BLaER1 (cell line): ENCODE measurements around the gene ETHE1.
A peak's percentile ranks its signal among the peaks of the same experiment; 100 is the strongest.

Experiments used
- H3K27ac ChIP-seq: shearing (Covaris generic); formaldehyde crosslinking; 2 replicates; pipeline ENCODE4 v1.8.1; 2022
- H3K27me3 ChIP-seq: shearing (Covaris generic); formaldehyde crosslinking; 2 replicates; pipeline ENCODE4 v1.8.1; 2022
- H3K36me3 ChIP-seq: shearing (Covaris generic); formaldehyde crosslinking; 2 replicates; pipeline ENCODE4 v1.8.1; 2022
- H3K4me1 ChIP-seq: shearing (Covaris generic); formaldehyde crosslinking; 2 replicates; pipeline ENCODE4 v1.8.1; 2022
- H3K4me2 ChIP-seq: shearing (Covaris generic); formaldehyde crosslinking; 2 replicates; pipeline ENCODE4 v1.8.1; 2022
- H3K4me3 ChIP-seq: shearing (Covaris generic); formaldehyde crosslinking; 2 replicates; pipeline ENCODE4 v1.8.1; 2022
- H3K9ac ChIP-seq: shearing (Covaris generic); formaldehyde crosslinking; 2 replicates; pipeline ENCODE4 v1.8.1; 2022
- H3K9me3 ChIP-seq: shearing (Covaris generic); formaldehyde crosslinking; 2 replicates; pipeline ENCODE4 v1.8.1; 2022
- H4K20me1 ChIP-seq: shearing (Covaris generic); formaldehyde crosslinking; 2 replicates; pipeline ENCODE4 v1.8.1; 2022
- Cebpa-rat ChIP-seq: shearing (Covaris generic); IDR thresholded peaks from 2 replicates; pipeline ENCODE4 v1.8.1; 2022

Gene ETHE1

DNA sequence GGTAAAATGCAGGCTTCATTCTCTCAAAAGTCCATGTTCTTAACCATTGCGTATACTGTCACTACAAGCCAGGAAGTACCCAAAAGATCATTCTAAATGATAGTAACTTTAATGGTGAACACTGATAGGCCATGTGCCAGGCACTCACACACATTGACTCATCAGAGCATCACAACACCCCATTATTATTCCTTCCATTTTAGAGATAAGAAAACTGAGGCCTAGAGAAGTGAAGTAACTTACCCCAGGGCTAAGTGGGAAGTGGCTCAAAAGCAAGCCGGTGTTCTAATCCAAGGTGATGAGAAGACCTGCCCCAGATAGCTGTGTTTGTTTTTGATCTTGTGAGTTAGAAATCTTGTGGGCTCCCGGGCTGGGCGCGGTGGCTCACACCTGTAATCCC, 21.1 kb downstream of the ETHE1 start:
- Histone ChIP-seq H3K27me3 (no peaks in the 10 kb centered on the region), H3K4me3 (no peak overlapping the region), H3K4me2 (no peak overlapping the region), H3K4me1 (peaks cover 36% of the 10 kb centered on the region), H3K27ac (no peak overlapping the region), H3K9ac (no peak overlapping the region), H3K36me3 (peaks cover 47% of the 10 kb centered on the region), H4K20me1 (0 out of 2 replicates have a peak, but pooled peaks cover 5% of the 10 kb centered on the region), H3K9me3 (no peaks in the 10 kb centered on the region)
- TF ChIP-seq Cebpa-rat = no peak

DNA sequence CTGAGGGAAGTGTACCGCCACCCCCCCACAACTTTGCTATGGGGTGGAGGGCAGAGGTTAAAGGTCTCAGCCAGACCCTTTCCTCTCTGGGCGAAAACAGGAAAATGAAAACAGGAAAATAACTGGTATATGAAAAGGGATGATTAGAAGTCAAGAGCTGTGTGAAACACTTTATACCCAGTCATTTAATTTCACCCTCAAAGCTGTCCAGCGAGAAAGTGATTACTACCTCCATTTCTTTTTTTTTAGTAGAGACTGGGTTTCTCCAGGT, 21.9 kb downstream of the ETHE1 start:
- no peaks in the 10 kb centered on the region for H3K27me3 ChIP-seq
- H3K36me3 ChIP-seq = peaks cover 39% of the 10 kb centered on the region
- peaks cover 36% of the 10 kb centered on the region for H3K4me1 ChIP-seq
- H3K27ac ChIP-seq = peak overlapping the region; percentile 82
- H3K9me3 ChIP-seq = no peaks in the 10 kb centered on the region
- no peak for TF ChIP-seq Cebpa-rat
- peak overlapping the region; percentile 84; the same call in 1 of the 2 replicates for H3K4me3 ChIP-seq
- H4K20me1 ChIP-seq = 0 out of 2 replicates have a peak, but pooled peaks cover 5% of the 10 kb centered on the region
- H3K4me2 ChIP-seq = peak overlapping the region; percentile 96
- peak overlapping the region; percentile 89 for H3K9ac ChIP-seq

DNA sequence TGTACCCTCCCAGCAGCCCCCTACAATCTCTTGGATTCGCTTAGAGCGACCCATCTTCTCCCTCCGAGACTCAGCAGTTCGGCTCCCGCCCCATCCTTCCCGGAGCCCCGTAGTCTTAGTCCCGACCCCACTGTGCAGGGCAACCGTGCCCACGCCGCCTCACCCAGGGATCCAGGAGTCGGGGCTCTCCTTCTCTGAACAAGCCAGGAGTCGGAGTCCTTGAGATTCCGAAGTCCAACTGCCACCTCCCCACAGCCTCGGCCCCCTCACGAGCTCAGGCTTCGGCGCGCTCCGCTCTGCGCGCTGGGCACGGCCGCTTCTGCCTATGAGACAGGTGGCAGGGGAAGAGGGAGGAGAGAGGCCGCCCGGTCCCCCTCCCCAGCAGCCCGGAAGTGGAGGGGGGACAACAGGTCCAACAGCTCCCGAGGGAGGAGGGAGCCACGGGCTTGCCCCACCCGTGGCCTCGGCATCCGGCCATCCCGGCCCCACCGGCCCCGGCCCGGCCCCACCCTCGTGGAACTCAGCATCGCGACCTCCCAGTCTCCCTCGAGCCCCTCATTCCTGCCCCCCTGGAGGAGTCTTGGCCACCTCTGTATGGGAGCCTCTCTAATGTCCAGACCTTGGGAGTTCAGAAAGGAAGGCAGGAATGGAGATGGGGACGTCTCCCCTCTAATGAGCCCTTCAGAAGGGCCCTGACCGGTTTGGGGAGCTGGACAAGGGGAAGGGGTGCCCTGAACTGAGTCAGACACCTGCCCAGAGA, 22.4 kb downstream of the ETHE1 start, which contains the start of gene PHLDB3:
Gene PHLDB3, minus strand, starts transcription at position 321 of the 760 bp plus-strand sequence. CDS start 628 bp downstream, outside the sequence.
- H3K27ac ChIP-seq = peak within 1 kb of the TSS; percentile 82

DNA sequence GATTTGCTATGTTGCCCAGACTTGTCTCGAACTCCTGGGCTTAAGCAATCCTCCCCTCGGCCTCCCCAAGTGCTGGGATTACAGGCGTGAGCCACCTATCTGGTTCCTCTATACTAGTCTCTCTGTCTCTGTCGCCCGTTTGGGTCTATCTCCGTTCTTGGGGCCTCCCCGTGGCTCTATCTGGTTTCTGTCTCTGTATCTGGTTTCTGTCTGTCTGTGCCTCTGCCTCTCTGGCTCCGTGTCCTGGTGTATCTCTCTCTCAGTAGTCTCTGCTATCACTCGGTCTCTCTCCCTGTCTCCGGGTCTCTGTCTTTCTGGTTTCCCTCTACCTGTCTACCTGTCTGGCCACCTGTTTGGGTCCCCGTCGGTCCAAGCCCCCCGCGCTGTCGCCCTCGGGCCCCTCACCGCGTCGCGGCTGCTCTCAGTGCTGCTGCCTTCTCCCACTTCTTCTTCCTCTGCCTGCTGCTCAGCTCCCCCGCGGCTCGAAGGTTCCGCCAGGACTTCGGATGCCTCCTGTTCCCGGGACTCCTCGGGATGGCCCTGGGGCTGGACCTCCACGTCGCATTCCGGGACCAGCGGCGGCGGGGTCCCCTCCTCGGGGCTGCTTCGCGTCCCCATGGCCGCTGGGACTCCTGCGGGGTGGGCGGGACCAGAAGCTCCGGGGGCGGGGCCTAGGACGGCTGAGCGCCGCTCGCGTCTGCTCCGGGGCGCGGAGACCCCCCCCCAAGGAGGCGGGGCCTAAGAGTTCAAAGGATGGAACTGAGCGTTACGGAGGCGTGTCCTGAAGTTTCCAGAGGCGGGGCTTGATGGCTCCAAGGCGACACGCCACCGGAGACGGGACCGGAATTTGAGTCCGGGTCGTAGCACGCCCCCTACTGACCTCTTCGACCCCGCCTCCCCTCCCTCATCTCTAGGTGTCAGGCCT, 23.2 kb downstream of the ETHE1 start:
- Histone ChIP-seq H3K36me3 (peaks cover 28% of the 10 kb centered on the region), H3K4me3 (peak overlapping the region; percentile 84), H3K4me2 (peak overlapping the region; percentile 96), H3K27ac (peak overlapping the region; percentile 82), H3K4me1 (peaks cover 31% of the 10 kb centered on the region), H3K27me3 (no peaks in the 10 kb centered on the region), H3K9ac (peak overlapping the region; percentile 89), H4K20me1 (0 out of 2 replicates have a peak, but pooled peaks cover 5% of the 10 kb centered on the region), H3K9me3 (no peaks in the 10 kb centered on the region)
- no peak for TF ChIP-seq Cebpa-rat

More for the DNA sequence above, 22.4 kb downstream of the ETHE1 start, which contains the start of gene PHLDB3:
- Histone ChIP-seq H3K4me1 (peaks cover 31% of the 10 kb centered on the region), H3K27me3 (no peaks in the 10 kb centered on the region), H4K20me1 (0 out of 2 replicates have a peak, but pooled peaks cover 5% of the 10 kb centered on the region), H3K9me3 (no peaks in the 10 kb centered on the region), H3K36me3 (peaks cover 34% of the 10 kb centered on the region), H3K4me3 (peak within 1 kb of the TSS; percentile 84), H3K4me2 (peak within 1 kb of the TSS; percentile 96), H3K9ac (peak within 1 kb of the TSS; percentile 89)
- TF ChIP-seq Cebpa-rat = no peak

DNA sequence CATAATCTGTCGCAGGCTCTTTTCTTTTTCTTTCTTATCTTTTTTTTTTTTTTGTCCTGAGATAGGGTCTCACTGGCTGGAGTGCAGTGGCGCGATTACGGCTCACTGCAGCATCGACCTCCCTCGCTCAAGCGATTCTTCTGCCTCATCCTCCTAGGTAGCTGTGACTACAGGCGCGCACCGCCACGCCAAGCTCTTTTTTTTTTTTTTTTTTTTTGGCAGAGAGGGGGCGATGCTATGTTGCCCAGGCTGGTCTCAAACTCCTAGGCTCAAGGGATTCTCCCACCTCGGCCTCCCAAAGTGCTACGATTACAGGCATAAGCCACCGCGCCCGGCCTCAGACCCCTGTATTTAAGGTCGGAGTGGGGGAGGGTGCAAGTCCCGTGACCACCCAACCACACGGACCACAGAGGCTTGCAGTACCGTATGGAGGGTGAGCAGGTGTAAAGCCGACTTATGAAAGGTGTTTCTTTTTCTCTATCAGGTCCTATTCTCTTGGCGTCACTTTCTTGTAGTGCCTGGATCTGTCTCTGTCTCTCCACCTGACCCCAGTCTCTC, 24.5 kb downstream of the ETHE1 start:
- peak overlapping the region; percentile 96 for H3K4me2 ChIP-seq
- peak overlapping the region; percentile 89; the same call in 1 of the 2 replicates for H3K9ac ChIP-seq
- no peak for TF ChIP-seq Cebpa-rat

DNA sequence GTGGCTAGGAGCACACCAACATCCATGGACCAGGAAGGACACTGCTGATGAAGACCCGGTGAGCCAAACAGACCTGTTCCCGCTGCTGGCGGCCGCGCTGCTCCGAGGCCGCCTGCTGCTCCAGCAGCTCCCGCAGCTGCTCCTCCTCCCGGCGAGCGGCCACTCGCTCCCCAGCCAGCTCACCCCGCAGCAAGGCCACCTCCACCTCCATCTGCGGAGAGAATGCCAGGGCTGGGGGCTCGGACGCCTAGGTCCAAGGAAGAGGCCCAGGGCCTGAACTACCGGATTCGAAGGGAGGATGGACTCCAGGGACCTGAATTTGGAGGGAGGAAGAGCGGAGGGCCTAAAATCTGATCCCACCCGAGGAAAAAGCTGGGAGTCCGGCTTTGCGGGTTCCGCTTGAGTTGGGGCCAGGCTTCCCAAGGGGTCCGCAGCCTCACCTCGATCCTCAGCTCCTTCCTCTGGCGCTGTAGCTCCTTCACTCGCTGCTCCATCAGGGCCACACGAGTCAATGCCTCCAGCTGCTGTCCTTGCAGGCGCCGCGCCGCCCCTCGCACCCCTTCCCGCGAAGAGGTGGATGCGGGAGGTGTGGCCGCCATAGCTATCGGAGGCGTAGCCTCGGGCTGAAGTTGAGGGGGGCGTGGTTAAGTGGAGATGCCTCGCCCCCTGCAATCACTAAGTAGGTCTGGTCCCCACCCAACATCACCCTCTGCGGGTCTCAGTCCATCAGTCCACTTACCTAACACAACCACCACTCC, 25.2 kb downstream of the ETHE1 start:
- Histone ChIP-seq H3K4me2 (no peak overlapping the region), H3K27ac (no peak overlapping the region), H3K4me3 (no peak overlapping the region), H3K36me3 (peaks cover 29% of the 10 kb centered on the region), H3K9me3 (no peaks in the 10 kb centered on the region), H3K9ac (no peak overlapping the region), H3K4me1 (peaks cover 31% of the 10 kb centered on the region), H4K20me1 (0 out of 2 replicates have a peak, but pooled peaks cover 5% of the 10 kb centered on the region), H3K27me3 (no peaks in the 10 kb centered on the region)
- TF ChIP-seq Cebpa-rat = no peak

More for the DNA sequence above, 24.5 kb downstream of the ETHE1 start:
- H3K9me3 ChIP-seq = no peaks in the 10 kb centered on the region
- 0 out of 2 replicates have a peak, but pooled peaks cover 5% of the 10 kb centered on the region for H4K20me1 ChIP-seq
- H3K4me1 ChIP-seq = peaks cover 31% of the 10 kb centered on the region
- peaks cover 22% of the 10 kb centered on the region for H3K36me3 ChIP-seq
- no peak overlapping the region for H3K4me3 ChIP-seq
- no peak overlapping the region for H3K27ac ChIP-seq
- no peaks in the 10 kb centered on the region for H3K27me3 ChIP-seq

DNA sequence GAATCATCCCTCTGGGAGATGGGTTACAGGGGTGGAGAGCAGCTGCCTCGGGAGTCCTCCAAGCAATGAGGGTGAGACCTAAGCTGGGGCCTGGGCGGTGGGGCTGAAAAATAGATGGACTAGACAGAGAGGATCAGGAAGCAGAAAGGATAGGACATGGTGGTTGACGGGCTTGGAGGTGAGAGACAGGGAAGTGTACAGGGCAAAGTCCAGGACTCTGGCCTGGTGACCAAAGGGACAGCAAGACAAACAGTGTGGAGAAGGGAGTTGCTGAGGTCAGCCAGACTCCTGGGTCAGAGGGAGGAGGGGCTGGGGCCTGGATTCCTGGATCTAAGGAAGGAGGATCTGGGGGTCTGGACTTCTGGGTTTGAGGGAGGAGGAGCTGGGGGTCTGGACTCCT, 28.0 kb downstream of the ETHE1 start:
- Histone ChIP-seq H3K27me3 (no peaks in the 10 kb centered on the region), H3K4me3 (no peak overlapping the region), H3K9ac (no peak overlapping the region)

DNA sequence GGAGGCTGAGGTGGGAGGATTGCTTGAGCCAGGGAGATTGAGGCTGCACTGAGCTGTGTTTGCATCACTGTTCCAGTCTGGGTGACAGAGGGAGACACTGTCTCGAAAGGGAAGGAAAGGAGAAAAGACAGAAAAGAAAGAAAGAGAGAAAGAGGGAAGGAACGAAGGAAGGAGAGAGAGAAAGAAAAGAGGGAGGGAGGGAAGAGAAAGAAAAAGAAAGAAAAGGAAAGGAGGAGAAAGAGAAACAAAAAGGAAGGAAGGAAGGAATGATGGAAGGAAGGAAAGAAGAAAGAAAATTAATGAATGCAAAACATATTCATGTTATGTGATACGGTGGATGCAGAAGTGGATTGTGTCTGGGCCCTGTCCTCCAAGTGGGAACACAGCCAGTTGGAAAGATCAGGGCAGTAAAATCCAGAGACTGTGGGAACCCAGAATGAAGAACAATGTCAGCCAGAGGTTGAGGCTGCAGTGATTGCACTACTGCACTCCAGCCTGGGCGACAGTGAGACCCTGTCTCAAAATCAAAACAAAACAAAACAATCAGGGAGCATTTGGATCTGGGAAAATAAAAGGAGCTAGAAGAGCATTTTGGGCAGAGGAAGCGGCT, 28.7 kb downstream of the ETHE1 start:
- Histone ChIP-seq H3K27me3 (no peaks in the 10 kb centered on the region), H3K4me1 (peaks cover 17% of the 10 kb centered on the region), H3K27ac (no peak overlapping the region), H3K4me2 (no peak overlapping the region), H3K9me3 (no peaks in the 10 kb centered on the region), H3K36me3 (peaks cover 51% of the 10 kb centered on the region), H3K9ac (no peak overlapping the region), H3K4me3 (no peak overlapping the region), H4K20me1 (0 out of 2 replicates have a peak, but pooled peaks cover 5% of the 10 kb centered on the region)
- no peak for TF ChIP-seq Cebpa-rat

More for the DNA sequence above, 28.0 kb downstream of the ETHE1 start:
- Histone ChIP-seq H3K4me2 (no peak overlapping the region), H3K27ac (no peak overlapping the region), H3K9me3 (no peaks in the 10 kb centered on the region), H3K4me1 (peaks cover 20% of the 10 kb centered on the region), H4K20me1 (0 out of 2 replicates have a peak, but pooled peaks cover 5% of the 10 kb centered on the region), H3K36me3 (peaks cover 47% of the 10 kb centered on the region)
- no peak for TF ChIP-seq Cebpa-rat
